Prostate gland (tissue), 2 donors: ENCODE data around the gene MDGA2.

Source experiments
- POLR2A ChIP-seq: fragments of 450-650 bp; IDR thresholded peaks from one replicate; pipeline ENCODE4 v1.6.1; 2016; ENCODE audit warnings: antibody characterized with exemption, mild to moderate bottlenecking
- TF ChIP-seq, protein P1 (sequence below), 4 experiments: fragments of 200-600 bp in 2 of 4; fragments of 450-650 bp in 2 of 4; sonication (generic) in 2 of 4; IDR thresholded peaks; 1 replicate in 3 of 4; 2 replicates in 1 of 4; pipeline ENCODE4 v1.5.1; 2016 to 2019; ENCODE audit warnings: antibody characterized with exemption in 4 of 4, mild to moderate bottlenecking in 2 of 4, moderate library complexity in 2 of 4

DNA sequence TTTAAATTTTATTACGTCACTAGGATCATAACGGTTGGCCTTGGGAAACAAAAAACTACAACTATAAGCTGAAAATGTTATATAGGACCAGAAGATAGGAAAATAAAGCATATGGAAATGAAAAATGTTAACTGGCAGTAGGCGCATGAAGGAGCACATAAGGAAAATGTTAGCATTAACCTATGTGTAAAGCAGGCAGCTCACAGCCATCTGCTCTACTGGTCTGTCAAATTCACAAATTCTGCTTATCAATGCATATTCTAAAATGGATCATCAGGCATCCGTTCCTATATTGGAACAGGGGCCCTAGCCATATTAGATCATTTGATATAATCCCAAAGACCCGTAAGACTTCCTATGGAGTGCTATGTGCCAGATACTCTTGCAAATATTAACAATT lies 263.9 kb downstream of the MDGA2 start:
- TF ChIP-seq POLR2A: no peak
- TF ChIP-seq, protein P1, sequence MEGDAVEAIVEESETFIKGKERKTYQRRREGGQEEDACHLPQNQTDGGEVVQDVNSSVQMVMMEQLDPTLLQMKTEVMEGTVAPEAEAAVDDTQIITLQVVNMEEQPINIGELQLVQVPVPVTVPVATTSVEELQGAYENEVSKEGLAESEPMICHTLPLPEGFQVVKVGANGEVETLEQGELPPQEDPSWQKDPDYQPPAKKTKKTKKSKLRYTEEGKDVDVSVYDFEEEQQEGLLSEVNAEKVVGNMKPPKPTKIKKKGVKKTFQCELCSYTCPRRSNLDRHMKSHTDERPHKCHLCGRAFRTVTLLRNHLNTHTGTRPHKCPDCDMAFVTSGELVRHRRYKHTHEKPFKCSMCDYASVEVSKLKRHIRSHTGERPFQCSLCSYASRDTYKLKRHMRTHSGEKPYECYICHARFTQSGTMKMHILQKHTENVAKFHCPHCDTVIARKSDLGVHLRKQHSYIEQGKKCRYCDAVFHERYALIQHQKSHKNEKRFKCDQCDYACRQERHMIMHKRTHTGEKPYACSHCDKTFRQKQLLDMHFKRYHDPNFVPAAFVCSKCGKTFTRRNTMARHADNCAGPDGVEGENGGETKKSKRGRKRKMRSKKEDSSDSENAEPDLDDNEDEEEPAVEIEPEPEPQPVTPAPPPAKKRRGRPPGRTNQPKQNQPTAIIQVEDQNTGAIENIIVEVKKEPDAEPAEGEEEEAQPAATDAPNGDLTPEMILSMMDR (IDR thresholded peaks at IDR 0.05): no peak
